ENCODE measurements around the gene ABCB9. TPM values are rescaled to one million over a fixed set of nuclear protein-coding genes. Genes with fewer than 3 reads are reported as not detected.

Gene ABCB9
- total RNA-seq, 1 donor from 2014 or later, result 11.6 TPM

GRCh38 chr12:122984612-122985337 is 18.5 kb upstream of the ABCB9 start:
- no peaks in the 10 kb centered on the region for H3K27me3 ChIP-seq (ENCODE audit: insufficient read depth, low read length)
- H3K4me1 ChIP-seq (ENCODE audit: insufficient read depth, low read length), result peaks cover 35% of the 10 kb centered on the region
- no peak overlapping the region for H3K9ac ChIP-seq (ENCODE audit: low read length)
- no peak overlapping the region for H2AFZ ChIP-seq (ENCODE audit: low read depth, low read length)
- H3K9me3 Mint-ChIP-seq (ENCODE audit: unreplicated experiment), result no peaks in the 10 kb centered on the region
- TF ChIP-seq CTCF (IDR thresholded peaks at IDR 0.05; ENCODE audit: insufficient read depth, low read depth, low read length), result no peak
- TF ChIP-seq EZH2 (IDR thresholded peaks at IDR 0.05; ENCODE audit: insufficient read depth, low read length), result no peak
- H3K9me3 ChIP-seq (ENCODE audit: insufficient read depth, low read depth, low read length), result no peaks in the 10 kb centered on the region
- DNase-seq (ENCODE audit: low read depth), result no peak
- peaks cover 3% of the 10 kb centered on the region for H3K36me3 Mint-ChIP-seq (ENCODE audit: low read depth, unreplicated experiment)
- H3K79me2 ChIP-seq (ENCODE audit: insufficient read depth, low read length), result peaks cover 37% of the 10 kb centered on the region
- H3K4me3 ChIP-seq (ENCODE audit: insufficient read depth, low read depth, low read length), result no peak overlapping the region
- peaks cover 25% of the 10 kb centered on the region for H3K4me1 Mint-ChIP-seq (ENCODE audit: low read depth, unreplicated experiment)
- peaks cover 28% of the 10 kb centered on the region for H4K20me1 ChIP-seq (ENCODE audit: insufficient read depth, low read length)
- no peak overlapping the region for H3K4me3 Mint-ChIP-seq (ENCODE audit: unreplicated experiment)
- no peak overlapping the region for H3K27ac ChIP-seq (ENCODE audit: low read depth, low read length)
- H3K27ac Mint-ChIP-seq (ENCODE audit: unreplicated experiment), result no peak overlapping the region
- H3K27me3 Mint-ChIP-seq (ENCODE audit: low read depth, unreplicated experiment), result no peaks in the 10 kb centered on the region
- no peak for FAIRE-seq
- peak overlapping the region; percentile 31 for H3K4me2 ChIP-seq (ENCODE audit: low read length)
- no peaks in the 10 kb centered on the region for H3K36me3 ChIP-seq (ENCODE audit: insufficient read depth, low read length)

GRCh38 chr12:122983789-122984515 is 17.7 kb upstream of the ABCB9 start:
- H2AFZ ChIP-seq (ENCODE audit: low read depth, low read length), result no peak overlapping the region
- peaks cover 45% of the 10 kb centered on the region for H3K79me2 ChIP-seq (ENCODE audit: insufficient read depth, low read length)
- H4K20me1 ChIP-seq (ENCODE audit: insufficient read depth, low read length), result peaks cover 28% of the 10 kb centered on the region
- H3K4me1 Mint-ChIP-seq (ENCODE audit: low read depth, unreplicated experiment), result peaks cover 29% of the 10 kb centered on the region
- H3K4me2 ChIP-seq (ENCODE audit: low read length), result peak overlapping the region; percentile 31
- H3K4me3 Mint-ChIP-seq (ENCODE audit: unreplicated experiment), result peak overlapping the region; percentile 60
- DNase-seq (ENCODE audit: low read depth), result no peak
- peaks cover 43% of the 10 kb centered on the region for H3K4me1 ChIP-seq (ENCODE audit: insufficient read depth, low read length)
- TF ChIP-seq EZH2 (IDR thresholded peaks at IDR 0.05; ENCODE audit: insufficient read depth, low read length) (no peak), CTCF (IDR thresholded peaks at IDR 0.05; ENCODE audit: insufficient read depth, low read depth, low read length) (no peak)
- H3K27ac Mint-ChIP-seq (ENCODE audit: unreplicated experiment), result peak overlapping the region; percentile 26
- H3K9me3 Mint-ChIP-seq (ENCODE audit: unreplicated experiment), result no peaks in the 10 kb centered on the region
- H3K9ac ChIP-seq (ENCODE audit: low read length), result peak overlapping the region; percentile 20
- H3K36me3 Mint-ChIP-seq (ENCODE audit: low read depth, unreplicated experiment), result peaks cover 3% of the 10 kb centered on the region
- no peak overlapping the region for H3K27ac ChIP-seq (ENCODE audit: low read depth, low read length)
- no peaks in the 10 kb centered on the region for H3K27me3 ChIP-seq (ENCODE audit: insufficient read depth, low read length)
- no peaks in the 10 kb centered on the region for H3K27me3 Mint-ChIP-seq (ENCODE audit: low read depth, unreplicated experiment)
- H3K9me3 ChIP-seq (ENCODE audit: insufficient read depth, low read depth, low read length), result no peaks in the 10 kb centered on the region
- H3K4me3 ChIP-seq (ENCODE audit: insufficient read depth, low read depth, low read length), result no peak overlapping the region
- no peak for FAIRE-seq
- H3K36me3 ChIP-seq (ENCODE audit: insufficient read depth, low read length), result no peaks in the 10 kb centered on the region
